Activated naive CD4-positive, alpha-beta T cell (primary cell): ENCODE measurements around the gene TBKBP1.
A peak's percentile ranks its signal among the peaks of the same experiment; 100 is the strongest.
"Not testable (repeated sequence)": the region's sequence is repeated elsewhere in the genome, so short reads cannot be mapped to it uniquely, and the experiment has no call there.

ENCODE experiments used
- DNase-seq, 4 experiments: peaks; one replicate each; lab custom pipeline; 2025; lab: John Stamatoyannopoulos, UW

Gene TBKBP1

GRCh38 chr17:47733047-47733673 is 39.2 kb downstream of the TBKBP1 start, which contains the start of gene TBX21:
Gene TBX21, plus strand, starts transcription at chr17:47733236. Its CDS starts 219 bp downstream, at chr17:47733455.
- peak; percentile 64 to 78 (median 70) for DNase-seq

- DNase-seq, result no peak
Measured at GRCh38 chr17:47733674-47734410, 39.9 kb downstream of the TBKBP1 start.

- DNase-seq, result no peak
Measured at GRCh38 chr17:47735139-47735464, 41.1 kb downstream of the TBKBP1 start.

DNA sequence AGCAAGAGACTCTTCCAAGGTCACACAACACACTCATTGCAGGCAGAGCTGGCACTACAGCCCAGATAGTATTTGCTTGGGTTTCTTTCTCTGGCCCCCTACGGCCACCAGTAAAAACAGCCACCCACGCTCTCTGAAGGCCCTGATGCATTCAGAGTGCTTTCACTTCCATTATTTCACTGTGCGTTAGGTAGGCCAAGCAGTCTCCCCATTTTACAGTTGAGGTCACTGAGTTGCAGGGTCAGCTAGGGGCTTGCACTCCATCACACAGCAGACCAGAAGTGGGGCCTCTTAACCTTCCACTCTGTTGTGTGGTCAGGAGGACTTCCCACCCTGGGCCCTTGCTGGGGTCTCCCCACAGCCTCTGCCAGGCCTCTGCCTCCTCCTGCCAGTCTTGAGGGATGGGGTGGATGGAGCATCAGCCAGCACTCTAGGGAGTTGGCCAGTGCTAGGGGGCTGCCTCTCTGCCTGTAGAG is 41.6 kb downstream of the TBKBP1 start:
- DNase-seq, result no peak

DNA sequence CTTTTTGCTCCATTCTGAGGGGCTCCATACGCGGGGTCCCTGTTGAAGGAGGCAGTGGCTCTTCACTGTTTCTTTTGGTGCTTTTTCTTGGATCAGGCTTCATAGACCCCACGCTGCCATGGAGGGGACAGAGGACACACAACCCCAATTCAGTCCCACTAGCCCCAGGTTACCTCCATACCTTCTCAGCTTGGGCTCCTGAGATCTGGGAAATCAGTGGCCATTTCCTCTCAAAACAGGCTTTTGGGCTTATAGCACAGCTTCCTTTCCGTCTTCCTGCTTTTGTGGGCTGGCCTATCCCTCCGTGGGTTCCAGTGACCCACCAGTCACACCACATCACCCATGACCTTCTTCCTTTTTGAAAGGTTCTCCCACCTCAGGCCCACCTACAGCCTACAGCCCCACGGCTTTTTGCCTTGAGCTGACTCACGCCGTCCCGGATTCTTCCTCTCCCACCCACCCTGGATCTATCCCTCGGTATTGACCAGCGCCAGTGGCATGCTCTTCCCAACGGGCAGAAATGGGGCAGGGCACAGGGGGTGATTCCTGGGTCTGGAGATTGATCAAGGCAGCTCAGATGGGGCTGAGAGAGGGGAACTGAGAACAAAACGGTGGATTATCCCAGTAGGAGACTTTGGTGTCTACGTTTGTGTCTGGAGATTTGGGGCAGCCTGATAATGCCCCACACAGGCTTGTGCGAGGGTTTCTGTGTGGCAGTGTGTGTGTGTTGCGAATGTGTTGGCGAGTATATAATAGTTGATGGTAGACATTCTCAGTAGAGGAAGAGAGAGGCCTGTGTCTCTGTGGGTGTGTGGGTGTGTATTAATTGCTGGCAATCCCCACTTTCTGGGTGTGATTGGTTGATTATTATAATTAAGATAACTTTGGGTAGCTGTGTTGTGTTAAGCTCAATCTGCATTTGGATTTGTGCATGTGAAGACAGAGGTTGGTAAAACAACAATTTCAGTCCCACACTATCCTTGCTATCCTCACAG is 42.8 kb downstream of the TBKBP1 start:
- no peak for DNase-seq

DNA sequence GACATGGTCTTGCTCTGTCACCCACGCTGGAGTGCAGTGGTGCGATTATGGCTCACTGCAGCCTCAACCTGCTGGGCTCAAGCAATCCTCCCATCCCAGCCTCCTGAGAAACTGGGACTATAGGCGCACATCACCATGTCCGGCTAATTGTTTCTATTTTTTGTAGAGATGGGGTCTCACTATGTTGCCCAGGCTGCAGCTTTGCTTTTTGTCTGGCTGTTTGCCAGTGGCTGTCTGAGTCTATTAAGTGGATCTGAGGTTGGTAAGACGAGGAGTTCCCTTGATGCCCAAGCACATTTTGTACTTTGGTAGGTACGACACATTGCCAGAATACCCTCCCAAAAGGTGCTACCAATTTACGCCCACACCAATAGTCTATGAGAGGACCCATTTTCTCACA is 44.2 kb downstream of the TBKBP1 start:
- DNase-seq, result no peak

DNA sequence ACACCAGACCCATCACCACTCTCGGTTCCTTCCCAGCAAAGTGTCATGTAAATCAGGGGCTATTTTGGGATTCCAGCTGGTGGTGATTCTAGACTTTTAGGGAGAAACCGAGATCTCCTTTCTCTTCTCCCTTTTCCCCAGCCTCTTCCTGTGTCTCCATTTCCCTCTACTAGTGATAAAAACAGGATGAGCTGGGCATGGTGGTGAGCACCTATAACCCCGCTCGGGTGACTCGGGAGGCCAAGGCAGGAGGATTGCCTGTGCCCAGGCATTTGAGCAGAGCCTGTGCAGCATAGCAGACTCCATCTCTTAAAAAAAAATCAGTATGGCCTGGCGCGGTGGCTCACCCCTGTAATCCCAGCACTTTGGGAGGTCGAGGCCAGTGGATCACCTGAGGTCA is 45.2 kb downstream of the TBKBP1 start:
- no peak for DNase-seq

GRCh38 chr17:47739945-47740344 is 46.0 kb downstream of the TBKBP1 start:
- DNase-seq, result not testable (repeated sequence)

DNA sequence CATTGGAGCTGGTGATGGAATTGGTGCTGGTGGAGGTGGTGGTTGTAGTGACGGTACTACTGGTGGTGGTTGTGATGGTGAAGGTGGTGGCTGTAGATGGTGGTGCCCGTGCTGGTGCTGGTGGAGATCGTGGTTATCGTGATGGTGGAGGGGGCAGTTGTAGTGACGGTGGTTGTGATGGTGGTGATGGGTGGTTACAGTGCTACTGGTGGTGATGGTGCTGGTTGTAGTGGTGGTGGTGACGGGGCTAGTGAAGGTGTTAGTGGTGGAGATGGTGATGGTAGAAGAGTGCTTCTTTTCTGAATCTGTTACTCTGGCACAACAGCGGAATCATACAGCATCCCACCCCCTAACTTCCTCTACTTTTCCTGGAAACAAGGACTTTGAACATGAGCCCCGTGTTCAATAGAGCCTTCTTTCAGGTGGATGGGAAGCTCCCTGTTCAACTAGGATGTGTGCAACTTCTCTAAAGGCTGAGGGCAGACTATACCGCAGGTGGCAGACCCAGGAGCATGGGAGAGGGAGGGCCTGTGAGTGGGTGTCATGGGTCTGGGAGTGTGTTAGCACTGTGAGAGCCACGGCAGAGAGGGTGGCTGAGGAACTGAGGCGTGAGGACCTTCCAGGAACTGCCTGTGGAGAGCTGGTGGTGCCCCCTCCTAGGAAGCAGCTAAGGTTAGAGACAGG is 47.3 kb downstream of the TBKBP1 start:
- DNase-seq, result no peak

DNA sequence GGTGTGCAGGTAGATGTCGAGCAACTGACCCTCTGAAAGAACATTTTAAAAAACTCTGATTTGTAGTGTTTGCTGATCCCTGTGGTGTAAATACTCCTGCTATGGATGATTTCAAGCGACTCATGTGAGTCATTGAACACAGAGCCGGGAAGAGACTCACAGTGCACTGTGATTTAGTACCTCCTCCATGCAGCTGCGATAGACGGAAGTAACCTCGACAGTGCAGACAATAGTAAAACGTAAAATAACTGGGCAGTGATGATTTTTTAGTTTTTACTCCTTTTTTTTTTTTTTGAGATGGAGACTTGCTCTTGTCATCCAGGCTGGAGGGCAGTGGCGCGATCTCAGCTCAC is 47.8 kb downstream of the TBKBP1 start:
- no peak for DNase-seq

GRCh38 chr17:47742319-47743181 is 48.6 kb downstream of the TBKBP1 start:
- DNase-seq, result peak in 1 of 4 experiments; percentile 38

- DNase-seq, result no peak
Measured at GRCh38 chr17:47744168-47745036, 50.4 kb downstream of the TBKBP1 start.

DNA sequence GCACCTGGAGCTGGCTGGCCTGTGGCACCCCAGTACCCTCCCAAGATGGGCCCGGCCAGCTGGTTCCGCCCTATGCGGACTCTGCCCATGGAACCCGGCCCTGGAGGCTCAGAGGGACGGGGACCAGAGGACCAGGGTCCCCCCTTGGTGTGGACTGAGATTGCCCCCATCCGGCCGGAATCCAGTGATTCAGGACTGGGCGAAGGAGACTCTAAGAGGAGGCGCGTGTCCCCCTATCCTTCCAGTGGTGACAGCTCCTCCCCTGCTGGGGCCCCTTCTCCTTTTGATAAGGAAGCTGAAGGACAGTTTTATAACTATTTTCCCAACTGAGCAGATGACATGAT is 51.0 kb downstream of the TBKBP1 start:
- DNase-seq, result no peak

DNA sequence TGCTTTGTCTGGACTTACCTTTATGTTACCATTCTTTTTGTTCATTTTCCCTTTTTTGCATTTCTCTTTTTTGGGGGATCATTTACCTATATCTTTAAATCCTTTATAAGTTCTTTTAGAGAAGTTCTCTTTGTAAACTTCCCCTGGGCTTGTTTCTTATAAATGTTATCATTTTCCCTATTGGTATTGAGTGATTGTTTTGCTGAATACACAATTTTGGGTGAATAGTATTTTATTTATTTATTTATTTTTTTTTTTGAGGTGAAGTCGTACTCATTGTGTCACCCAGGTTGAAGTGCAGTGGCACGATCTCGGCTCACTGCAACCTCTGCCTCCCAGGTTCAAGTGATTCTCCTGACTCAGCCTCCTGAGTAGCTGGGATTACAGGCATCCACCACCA is 57.5 kb downstream of the TBKBP1 start:
- no peak for DNase-seq

- no peak for DNase-seq
Measured at GRCh38 chr17:47757386-47757785, 63.4 kb downstream of the TBKBP1 start.

DNA sequence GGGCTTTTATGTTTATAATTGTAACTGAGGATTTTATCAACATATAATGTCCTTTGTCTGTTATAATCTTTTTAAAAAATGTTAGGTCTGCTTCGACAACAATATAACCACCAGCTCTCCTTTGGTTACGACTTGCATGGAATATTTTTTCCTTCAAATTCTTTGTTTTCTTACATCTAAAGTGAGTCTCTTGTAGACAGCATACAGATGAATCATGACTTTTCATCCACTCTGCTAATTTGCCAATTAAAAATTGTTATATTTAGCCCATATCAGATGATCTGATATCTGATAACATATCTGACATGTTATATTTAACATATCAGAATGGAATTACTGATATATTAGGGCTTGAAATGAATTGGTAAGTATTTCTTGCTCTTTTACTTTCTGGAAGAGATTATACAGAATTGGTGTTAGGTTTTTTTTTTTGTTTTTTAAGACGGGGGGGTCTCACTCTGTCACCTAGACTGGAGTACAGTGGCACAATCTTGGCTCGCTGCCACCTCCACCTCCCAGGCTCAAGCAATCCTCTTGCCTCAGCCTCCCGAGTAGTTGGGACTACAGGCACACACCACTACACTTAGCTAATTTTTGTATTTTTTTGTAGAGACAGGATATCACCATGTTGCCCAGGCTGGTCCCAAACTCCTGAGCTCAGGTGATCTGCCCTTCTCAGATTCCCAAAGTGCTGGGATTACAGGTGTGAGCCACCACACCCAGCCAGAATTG is 66.6 kb downstream of the TBKBP1 start:
- no peak for DNase-seq
